Fibroblast of lung (primary cell): Measurements from ENCODE around the gene FGD4.

Source experiments
- EZH2 ChIP-seq: IDR thresholded peaks from 2 replicates; pipeline ENCODE4 v1.5.1; 2012; ENCODE audit warnings: low read length, control low read depth, mild to moderate bottlenecking; ENCODE audit errors: missing control alignments
- TF ChIP-seq, protein P1 (sequence below), 2 donors: IDR thresholded peaks in 1 of 2; conservative IDR thresholded peaks in 1 of 2; 1 replicate in 1 of 2; 2 replicates in 1 of 2; pipeline ENCODE4 v1.5.1; 2011 to 2012; ENCODE audit warnings: low read length in 2 of 2, control low read depth in 1 of 2, inconsistent platforms in 1 of 2, low read depth in 1 of 2, mild to moderate bottlenecking in 1 of 2

DNA sequence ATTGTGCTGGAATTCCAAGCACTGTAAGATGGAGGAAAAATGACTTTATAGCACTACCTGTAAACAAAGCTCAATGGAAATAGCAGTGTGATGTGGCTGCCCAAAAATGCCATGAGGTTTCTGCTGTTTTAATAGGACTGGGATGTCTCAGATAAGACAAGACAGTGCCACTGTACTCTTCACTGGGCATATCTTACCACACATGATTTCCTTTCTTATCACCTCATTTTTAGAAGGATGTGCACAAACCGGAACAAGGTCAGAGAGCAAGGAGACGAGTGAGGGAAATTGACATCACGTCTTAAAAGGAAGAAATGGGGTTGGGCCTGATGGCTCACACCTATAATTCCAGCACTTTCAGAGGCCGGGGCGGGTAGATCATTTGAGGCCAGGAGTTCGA is 38.4 kb upstream of the FGD4 start:
- TF ChIP-seq EZH2, result no peak
- TF ChIP-seq, protein P1, sequence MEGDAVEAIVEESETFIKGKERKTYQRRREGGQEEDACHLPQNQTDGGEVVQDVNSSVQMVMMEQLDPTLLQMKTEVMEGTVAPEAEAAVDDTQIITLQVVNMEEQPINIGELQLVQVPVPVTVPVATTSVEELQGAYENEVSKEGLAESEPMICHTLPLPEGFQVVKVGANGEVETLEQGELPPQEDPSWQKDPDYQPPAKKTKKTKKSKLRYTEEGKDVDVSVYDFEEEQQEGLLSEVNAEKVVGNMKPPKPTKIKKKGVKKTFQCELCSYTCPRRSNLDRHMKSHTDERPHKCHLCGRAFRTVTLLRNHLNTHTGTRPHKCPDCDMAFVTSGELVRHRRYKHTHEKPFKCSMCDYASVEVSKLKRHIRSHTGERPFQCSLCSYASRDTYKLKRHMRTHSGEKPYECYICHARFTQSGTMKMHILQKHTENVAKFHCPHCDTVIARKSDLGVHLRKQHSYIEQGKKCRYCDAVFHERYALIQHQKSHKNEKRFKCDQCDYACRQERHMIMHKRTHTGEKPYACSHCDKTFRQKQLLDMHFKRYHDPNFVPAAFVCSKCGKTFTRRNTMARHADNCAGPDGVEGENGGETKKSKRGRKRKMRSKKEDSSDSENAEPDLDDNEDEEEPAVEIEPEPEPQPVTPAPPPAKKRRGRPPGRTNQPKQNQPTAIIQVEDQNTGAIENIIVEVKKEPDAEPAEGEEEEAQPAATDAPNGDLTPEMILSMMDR (conservative IDR thresholded peaks at IDR 0.05 in 1 of 2, IDR thresholded peaks at IDR 0.05 in 1 of 2; ENCODE audit: low read depth in 1 of 2, low read length in 2 of 2), result no peak
